IPS DF 19.7 (cell line): ENCODE data around the gene C14orf132.

Experiments
- DNase-seq: peaks from one replicate; pipeline ENCODE4 v3.0.0-alpha.2; 2013; ENCODE audit warnings: low read depth, low spot score

The C14orf132 gene

GRCh38 chr14:96039633-96040311, 610 bp downstream of the C14orf132 start:
- no peak for DNase-seq

- no peak for DNase-seq
These were observed 1.7 kb downstream of the C14orf132 start for GRCh38 chr14:96040828-96041371.

GRCh38 chr14:96042248-96042930, 3.2 kb downstream of the C14orf132 start:
- DNase-seq: no peak

GRCh38 chr14:96046630-96047029, 7.5 kb downstream of the C14orf132 start:
- no peak for DNase-seq

GRCh38 chr14:96047101-96047500, 7.9 kb downstream of the C14orf132 start:
- no peak for DNase-seq

GRCh38 chr14:96049932-96050331, 10.8 kb downstream of the C14orf132 start:
- no peak for DNase-seq

- no peak for DNase-seq
These were observed 11.3 kb downstream of the C14orf132 start for GRCh38 chr14:96050482-96050881.

- no peak for DNase-seq
These were observed 12.1 kb downstream of the C14orf132 start for GRCh38 chr14:96051231-96051630.

GRCh38 chr14:96051642-96052540, 12.7 kb downstream of the C14orf132 start:
- DNase-seq: peak; percentile 25

- no peak for DNase-seq
These were observed 13.5 kb downstream of the C14orf132 start for GRCh38 chr14:96052541-96053247.

- no peak for DNase-seq
These were observed 14.1 kb downstream of the C14orf132 start for GRCh38 chr14:96053248-96053599.

- no peak for DNase-seq
These were observed 14.6 kb downstream of the C14orf132 start for GRCh38 chr14:96053600-96054381.

- DNase-seq: no peak
These were observed 15.5 kb downstream of the C14orf132 start for GRCh38 chr14:96054661-96055060.

- DNase-seq: no peak
These were observed 16.0 kb downstream of the C14orf132 start for GRCh38 chr14:96055065-96055752.

GRCh38 chr14:96055753-96056508, 16.8 kb downstream of the C14orf132 start:
- DNase-seq: no peak

- DNase-seq: no peak
These were observed 17.6 kb downstream of the C14orf132 start for GRCh38 chr14:96056509-96057422.

GRCh38 chr14:96057738-96058137, 18.6 kb downstream of the C14orf132 start:
- no peak for DNase-seq

GRCh38 chr14:96058576-96059200, 19.5 kb downstream of the C14orf132 start:
- DNase-seq: no peak
